ENCODE measurements around the gene P3H4. TPM values are rescaled to one million over a fixed set of nuclear protein-coding genes. Genes with fewer than 3 reads are reported as not detected.
A peak's percentile ranks its signal among the peaks of the same experiment; 100 is the strongest.

Gene P3H4
- total RNA-seq, 6 experiments from 2014 or later = 1.8 to 3.8 (median 2.8) TPM

- DNase-seq = no peak
- WGBS (ENCODE audit: insufficient coverage, low coverage, low lambda C conversion rate, missing lambda C conversion rate) = 40% methylated on average over 1 of the region's 1 CpG
- no peak overlapping the region for H3K4me3 ChIP-seq
Observed at GRCh38 chr17:41814195-41814594, 2.4 kb upstream of the P3H4 start.

GRCh38 chr17:41813699-41814124 is 2.0 kb upstream of the P3H4 start:
- Histone ChIP-seq H3K27ac (no peak overlapping the region), H3K4me1 (peaks cover 0 to 10% (median 2%) of the 10 kb centered on the region in 4 donors), H3K36me3 (no peaks in the 10 kb centered on the region), H3K27me3 (no peaks in the 10 kb centered on the region), H3K9me3 (no peaks in the 10 kb centered on the region), H3K4me3 (no peak overlapping the region)
- WGBS (ENCODE audit: insufficient coverage, low coverage, low lambda C conversion rate, missing lambda C conversion rate) = 80% methylated on average over 1 of the region's 9 CpGs
- no peak for TF ChIP-seq POLR2A (IDR thresholded peaks at IDR 0.05)
- intact Hi-C loops (cut with DNase I) = loop anchor here (10.0 kb wide), 2 partner anchors 71 to 141 kb away; no protein-coding TSS in a partner anchor
- no peak for ATAC-seq
- DNase-seq = no peak

More at GRCh38 chr17:41814195-41814594, 2.4 kb upstream of the P3H4 start:
- intact Hi-C loops (cut with DNase I) = loop anchor here (10.0 kb wide), 2 partner anchors 71 to 141 kb away; no protein-coding TSS in a partner anchor
- Histone ChIP-seq H3K27ac (no peak overlapping the region), H3K36me3 (no peaks in the 10 kb centered on the region), H3K9me3 (no peaks in the 10 kb centered on the region), H3K4me1 (peaks cover 0 to 10% (median 2%) of the 10 kb centered on the region in 4 donors), H3K27me3 (no peaks in the 10 kb centered on the region)
- no peak for ATAC-seq
- no peak for TF ChIP-seq POLR2A (IDR thresholded peaks at IDR 0.05)
- TF ChIP-seq CTCF (IDR thresholded peaks at IDR 0.05) = no peak

- Histone ChIP-seq H3K27me3 (no peaks in the 10 kb centered on the region), H3K4me1 (peaks cover 0 to 10% (median 2%) of the 10 kb centered on the region in 4 donors), H3K27ac (no peak overlapping the region), H3K36me3 (no peaks in the 10 kb centered on the region), H3K4me3 (peak overlapping the region; percentile 70 to 82 (median 80)), H3K9me3 (no peaks in the 10 kb centered on the region)
- 39% methylated on average over 4 of the region's 12 CpGs for WGBS (ENCODE audit: insufficient coverage, low coverage, low lambda C conversion rate, missing lambda C conversion rate)
- no peak for DNase-seq
- no peak for ATAC-seq
- intact Hi-C loops (cut with DNase I) = loop anchor here (10.0 kb wide), 2 partner anchors 72 to 142 kb away; no protein-coding TSS in a partner anchor
- no peak for TF ChIP-seq POLR2A (IDR thresholded peaks at IDR 0.05)
- TF ChIP-seq CTCF (IDR thresholded peaks at IDR 0.05) = no peak
Observed at GRCh38 chr17:41813152-41813680, 1.5 kb upstream of the P3H4 start.

GRCh38 chr17:41812381-41813151 is 817 bp upstream of the P3H4 start, which contains the start of gene FKBP10:
FKBP10 (plus strand) TSS chr17:41813004; CDS start chr17:41813035, 31 bp downstream.
- WGBS (ENCODE audit: insufficient coverage, low coverage, low lambda C conversion rate, missing lambda C conversion rate) = 4% methylated on average over 18 of the region's 35 CpGs
- peak in 2 of 3 donors; percentile 46 to 56 for DNase-seq
- intact Hi-C loops (cut with DNase I) = loop anchor here (10.0 kb wide), 2 partner anchors 72 to 142 kb away; no protein-coding TSS in a partner anchor

More at GRCh38 chr17:41812381-41813151, 817 bp upstream of the P3H4 start, which contains the start of gene FKBP10:
- H3K36me3 ChIP-seq = no peaks in the 10 kb centered on the region
- no peaks in the 10 kb centered on the region for H3K9me3 ChIP-seq
- H3K27me3 ChIP-seq = no peaks in the 10 kb centered on the region
- H3K27ac ChIP-seq = no peak within 1 kb of the TSS
- peaks cover 0 to 10% (median 2%) of the 10 kb centered on the region in 4 donors for H3K4me1 ChIP-seq
- peak; percentile 2 to 36 (median 16) for ATAC-seq
- H3K4me3 ChIP-seq = peak within 1 kb of the TSS; percentile 70 to 82 (median 80)
- TF ChIP-seq CTCF (IDR thresholded peaks at IDR 0.05) = no peak
- no peak for TF ChIP-seq POLR2A (IDR thresholded peaks at IDR 0.05)

Measured in right lobe of liver (tissue), 6 donors.